Kidney (tissue), 14 donors: ENCODE results near the gene PCDHGC4. TPM values are rescaled to one million over a fixed set of nuclear protein-coding genes. Genes with fewer than 3 reads are reported as not detected.
A peak's percentile ranks its signal among the peaks of the same experiment; 100 is the strongest.

ENCODE experiments used
- DNase-seq, 5 donors: peaks; one replicate each; pipeline ENCODE4 v3.0.0-alpha.2; 2013 to 2020
- FAIRE-seq: peaks from 2 replicates; lab custom pipeline; 2012; peaks lifted over from hg19 to GRCh38; lab: Jason Lieb, UNC
- H3K27ac ChIP-seq, 2 donors: one replicate each; pipeline ENCODE4 v1.7.0; 2013; ENCODE audit warnings: low read depth in 2 of 2, low read length in 2 of 2, inconsistent platforms in 1 of 2
- H3K27me3 ChIP-seq: one replicate; pipeline ENCODE4 v1.7.1; 2013; ENCODE audit warnings: low read length, inconsistent platforms; ENCODE audit not compliant: control insufficient read depth, insufficient read depth
- H3K36me3 ChIP-seq, 3 donors: one replicate each; pipeline versions ENCODE4 v1.7.0 to v1.7.1; 2013; ENCODE audit warnings: low read length in 3 of 3, control low read depth in 1 of 3, inconsistent platforms in 1 of 3; ENCODE audit not compliant: insufficient read depth in 3 of 3, control insufficient read depth in 2 of 3
- H3K4me1 ChIP-seq, 3 donors: one replicate each; pipeline versions ENCODE4 v1.7.0 to v1.7.1; 2013; ENCODE audit warnings: low read length in 3 of 3, inconsistent platforms in 1 of 3, low read depth in 1 of 3; ENCODE audit not compliant: control insufficient read depth in 2 of 3, insufficient read depth in 2 of 3
- H3K4me3 ChIP-seq, 3 donors: one replicate each; pipeline versions ENCODE4 v1.7.0 to v1.8.1; 2013; ENCODE audit warnings: low read length in 3 of 3, control low read depth in 1 of 3, inconsistent platforms in 1 of 3
- H3K9ac ChIP-seq, 3 donors: one replicate each; pipeline versions ENCODE4 v1.7.0 to v1.7.1; 2013; ENCODE audit warnings: low read length in 3 of 3, control low read depth in 1 of 3, inconsistent platforms in 1 of 3
- H3K9me3 ChIP-seq, 3 donors: one replicate each; pipeline versions ENCODE4 v1.7.0 to v1.7.1; 2013; ENCODE audit warnings: low read length in 3 of 3, control low read depth in 1 of 3, inconsistent platforms in 1 of 3; ENCODE audit not compliant: control insufficient read depth in 2 of 3, insufficient read depth in 1 of 3
- intact Hi-C: fragments of 100-400 bp; cut with DNase I; formaldehyde crosslinking; loops from one replicate; pipeline ENCODE4 v1.11.1; 2022
- polyA plus RNA-seq: library from polyadenylated mRNA; stranded (reverse); fragments of 350-450 nt; fragmentation: Illumina TruSeq; extraction: RNeasy Lipid Tissue Mini Kit (QIAGEN cat#74804); gene quantifications from one replicate; pipeline ENCODE4 v1.2.3, GENCODE V29; 2014; ENCODE audit warnings: low read depth, low replicate concordance; ENCODE audit not compliant: insufficient read depth
- total RNA-seq: library from RNA; stranded (reverse); fragmentation: NEBNext Ultra II Directional; extraction: Animal tissue kit (Norgen Biotek cat#: 25700); gene quantifications from one replicate; pipeline ENCODE4 v1.2.1, GENCODE V29; 2021
- TF ChIP-seq, protein P1 (sequence below): IDR thresholded peaks from 3 replicates; pipeline ENCODE4 v1.5.1; 2012; ENCODE audit warnings: mild to moderate bottlenecking, moderate library complexity, borderline replicate concordance; ENCODE audit not compliant: insufficient read depth; ENCODE audit errors: extremely low read depth
- donor health status: control.
- donor health status: control.
- donor health status: control.
- donor health status: control.
- donor health status: control.
- donor health status: DM: yes; HTN: yes; CAD: no.
- donor health status: Normal renal cell carcinoma (clear cell type).

PCDHGC4 gene
- total and polyA plus RNA-seq, 2 donors from 2014 or later, result 1.5 TPM; not detected in 1

DNA sequence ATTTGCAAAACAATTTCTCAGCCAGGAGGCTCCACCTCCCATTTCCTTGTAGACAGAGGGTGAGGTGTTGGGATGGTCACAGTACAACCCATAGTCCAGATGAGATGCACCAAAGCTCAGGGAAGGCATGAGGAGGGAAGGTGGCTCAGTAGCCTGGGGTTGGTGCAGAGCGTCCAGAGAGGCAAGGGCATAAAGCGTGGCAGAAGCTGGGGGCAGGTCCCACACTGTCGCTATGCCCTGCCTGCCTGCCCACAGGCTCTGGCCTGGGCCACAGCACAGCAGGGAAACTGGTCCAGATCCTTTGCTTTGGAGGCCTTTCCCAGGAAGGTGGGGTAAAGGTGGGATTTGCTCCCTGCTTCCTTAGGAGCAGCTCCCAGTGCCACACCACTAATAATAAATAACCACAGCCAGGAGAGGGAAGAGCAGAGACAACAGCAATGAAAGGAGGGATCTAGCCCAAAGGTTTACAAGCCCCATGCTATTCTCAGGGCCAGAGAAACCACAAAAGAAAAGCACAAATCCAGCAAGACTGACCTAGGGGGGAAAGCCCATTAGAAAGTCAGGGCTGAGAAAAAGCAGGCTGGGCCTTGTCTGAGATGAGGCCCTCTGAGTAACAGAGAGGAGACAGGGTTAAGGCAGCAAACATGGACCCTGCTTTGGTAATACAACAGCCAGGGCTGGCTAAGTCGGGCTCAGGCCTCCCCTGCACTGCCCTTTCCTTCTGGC, 31.3 kb downstream of the PCDHGC4 start:
- Histone ChIP-seq H3K4me3 (no peak overlapping the region), H3K27ac (no peak overlapping the region), H3K36me3 (peaks cover 10 to 33% (median 17%) of the 10 kb centered on the region in 3 donors), H3K9ac (no peak overlapping the region), H3K9me3 (no peaks in the 10 kb centered on the region), H3K27me3 (no peaks in the 10 kb centered on the region), H3K4me1 (peaks cover 7 to 9% (median 7%) of the 10 kb centered on the region in 3 donors)
- no peak for FAIRE-seq
- DNase-seq, result peak in 2 of 5 donors; percentile 45 to 54
- TF ChIP-seq, protein P1, sequence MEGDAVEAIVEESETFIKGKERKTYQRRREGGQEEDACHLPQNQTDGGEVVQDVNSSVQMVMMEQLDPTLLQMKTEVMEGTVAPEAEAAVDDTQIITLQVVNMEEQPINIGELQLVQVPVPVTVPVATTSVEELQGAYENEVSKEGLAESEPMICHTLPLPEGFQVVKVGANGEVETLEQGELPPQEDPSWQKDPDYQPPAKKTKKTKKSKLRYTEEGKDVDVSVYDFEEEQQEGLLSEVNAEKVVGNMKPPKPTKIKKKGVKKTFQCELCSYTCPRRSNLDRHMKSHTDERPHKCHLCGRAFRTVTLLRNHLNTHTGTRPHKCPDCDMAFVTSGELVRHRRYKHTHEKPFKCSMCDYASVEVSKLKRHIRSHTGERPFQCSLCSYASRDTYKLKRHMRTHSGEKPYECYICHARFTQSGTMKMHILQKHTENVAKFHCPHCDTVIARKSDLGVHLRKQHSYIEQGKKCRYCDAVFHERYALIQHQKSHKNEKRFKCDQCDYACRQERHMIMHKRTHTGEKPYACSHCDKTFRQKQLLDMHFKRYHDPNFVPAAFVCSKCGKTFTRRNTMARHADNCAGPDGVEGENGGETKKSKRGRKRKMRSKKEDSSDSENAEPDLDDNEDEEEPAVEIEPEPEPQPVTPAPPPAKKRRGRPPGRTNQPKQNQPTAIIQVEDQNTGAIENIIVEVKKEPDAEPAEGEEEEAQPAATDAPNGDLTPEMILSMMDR, result no peak
- intact Hi-C loops, result no loop called here

DNA sequence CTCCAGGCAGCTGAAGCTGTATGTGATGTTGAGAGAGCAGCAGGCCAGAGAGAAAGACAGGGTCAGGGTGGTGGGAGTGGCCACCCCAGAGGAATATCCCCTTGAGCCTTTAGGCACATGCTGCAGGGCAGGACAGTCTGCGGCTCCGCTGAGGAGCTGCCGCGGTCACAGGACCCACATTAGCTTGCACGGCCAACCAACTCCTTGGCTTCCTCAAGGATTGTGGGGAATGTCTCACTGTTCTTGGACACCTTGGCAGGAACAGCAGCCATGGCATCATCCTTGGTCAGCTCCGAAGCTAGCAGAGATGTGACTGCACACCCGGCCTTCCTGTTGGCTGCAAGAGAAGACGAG, 31.8 kb downstream of the PCDHGC4 start:
- Histone ChIP-seq H3K27me3 (no peaks in the 10 kb centered on the region), H3K9ac (no peak overlapping the region), H3K9me3 (no peaks in the 10 kb centered on the region), H3K4me3 (no peak overlapping the region), H3K4me1 (peaks cover 7 to 9% (median 7%) of the 10 kb centered on the region in 3 donors), H3K27ac (no peak overlapping the region), H3K36me3 (peaks cover 6 to 33% (median 17%) of the 10 kb centered on the region in 3 donors)
- intact Hi-C loops, result no loop called here
- no peak for FAIRE-seq
- TF ChIP-seq, protein P1, result no peak
- DNase-seq, result peak in 2 of 5 donors; percentile 31 to 84

DNA sequence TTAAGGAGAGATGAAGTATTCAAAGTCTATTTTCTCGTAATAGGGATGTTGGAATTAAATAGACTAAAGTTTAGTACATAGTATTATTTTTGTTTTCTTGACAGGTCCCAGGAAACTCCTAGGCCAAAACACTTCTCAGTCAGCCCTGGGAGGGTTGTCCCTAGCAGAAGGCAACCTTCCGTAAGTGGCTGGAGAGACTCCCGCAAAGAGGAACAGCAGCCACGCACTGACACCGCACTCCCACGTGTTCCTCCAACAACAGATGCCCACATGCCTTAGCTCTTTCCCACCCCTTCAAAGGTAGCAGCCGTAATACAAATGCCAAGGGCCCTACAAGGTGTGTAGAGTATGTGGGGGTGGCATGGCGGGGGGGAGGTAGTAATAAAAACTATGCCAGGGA, 32.5 kb downstream of the PCDHGC4 start:
- H3K27me3 ChIP-seq, result no peaks in the 10 kb centered on the region
- no peak for FAIRE-seq

More for the DNA sequence above, 32.5 kb downstream of the PCDHGC4 start:
- Histone ChIP-seq H3K4me1 (peaks cover 7 to 9% (median 7%) of the 10 kb centered on the region in 3 donors), H3K9me3 (no peaks in the 10 kb centered on the region), H3K9ac (no peak overlapping the region), H3K27ac (no peak overlapping the region), H3K4me3 (no peak overlapping the region), H3K36me3 (peaks cover 5 to 39% (median 18%) of the 10 kb centered on the region in 3 donors)
- peak in 1 of 5 donors; percentile 7 for DNase-seq
- TF ChIP-seq, protein P1, result no peak
- intact Hi-C loops, result no loop called here
